ENCODE data around the gene SLC35A2.

SLC35A2 gene

GRCh38 chrX:48908600-48908999 lies 2.8 kb downstream of the SLC35A2 start:
- TF ChIP-seq CTCF (IDR thresholded peaks at IDR 0.05), result no peak
- no peak overlapping the region for H3K27ac Mint-ChIP-seq

GRCh38 chrX:48905090-48905790 lies 6.2 kb downstream of the SLC35A2 start:
- H3K27ac Mint-ChIP-seq, result no peak overlapping the region
- DNase-seq, result no peak
- H3K4me1 Mint-ChIP-seq, result peaks cover under 1% of the 10 kb centered on the region
- H3K9me3 Mint-ChIP-seq, result peaks cover 33% of the 10 kb centered on the region
- no peaks in the 10 kb centered on the region for H3K27me3 Mint-ChIP-seq (ENCODE audit: low read depth, poor library complexity)
- H3K36me3 Mint-ChIP-seq (ENCODE audit: low read depth), result peaks cover 34% of the 10 kb centered on the region
- no peak overlapping the region for H3K4me3 Mint-ChIP-seq
- TF ChIP-seq CTCF (IDR thresholded peaks at IDR 0.05), result no peak

More at GRCh38 chrX:48908600-48908999, 2.8 kb downstream of the SLC35A2 start:
- no peak for DNase-seq
- H3K36me3 Mint-ChIP-seq (ENCODE audit: low read depth), result peaks cover 13% of the 10 kb centered on the region
- no peak overlapping the region for H3K4me3 Mint-ChIP-seq
- peaks cover 27% of the 10 kb centered on the region for H3K9me3 Mint-ChIP-seq
- H3K4me1 Mint-ChIP-seq, result peaks cover 27% of the 10 kb centered on the region
- peaks cover 7% of the 10 kb centered on the region for H3K27me3 Mint-ChIP-seq (ENCODE audit: low read depth, poor library complexity)

- Mint-ChIP-seq H3K27ac (no peak overlapping the region), H3K9me3 (peaks cover 33% of the 10 kb centered on the region), H3K27me3 (ENCODE audit: low read depth, poor library complexity) (no peaks in the 10 kb centered on the region), H3K4me1 (no peaks in the 10 kb centered on the region), H3K36me3 (ENCODE audit: low read depth) (peaks cover 34% of the 10 kb centered on the region), H3K4me3 (no peak overlapping the region)
- no peak for TF ChIP-seq CTCF (IDR thresholded peaks at IDR 0.05)
- DNase-seq, result no peak
Observed at GRCh38 chrX:48904626-48905025, 6.8 kb downstream of the SLC35A2 start.

- no peak overlapping the region for H3K4me3 Mint-ChIP-seq
- H3K4me1 Mint-ChIP-seq, result no peaks in the 10 kb centered on the region
- DNase-seq, result no peak
- no peaks in the 10 kb centered on the region for H3K27me3 Mint-ChIP-seq (ENCODE audit: low read depth, poor library complexity)
- peaks cover 34% of the 10 kb centered on the region for H3K36me3 Mint-ChIP-seq (ENCODE audit: low read depth)
- H3K27ac Mint-ChIP-seq, result peak overlapping the region; percentile 77
- H3K9me3 Mint-ChIP-seq, result peaks cover 33% of the 10 kb centered on the region
- no peak for TF ChIP-seq CTCF (IDR thresholded peaks at IDR 0.05)
Observed at GRCh38 chrX:48904180-48904579, 7.3 kb downstream of the SLC35A2 start.

GRCh38 chrX:48903290-48903689 lies 8.2 kb downstream of the SLC35A2 start:
- Mint-ChIP-seq H3K27me3 (ENCODE audit: low read depth, poor library complexity) (no peaks in the 10 kb centered on the region), H3K4me3 (no peak overlapping the region), H3K9me3 (peaks cover 32% of the 10 kb centered on the region), H3K4me1 (peaks cover 3% of the 10 kb centered on the region), H3K27ac (no peak overlapping the region), H3K36me3 (ENCODE audit: low read depth) (peaks cover 29% of the 10 kb centered on the region)
- no peak for DNase-seq
- no peak for TF ChIP-seq CTCF (IDR thresholded peaks at IDR 0.05)

- H3K36me3 Mint-ChIP-seq (ENCODE audit: low read depth), result peaks cover 28% of the 10 kb centered on the region
- peaks cover 6% of the 10 kb centered on the region for H3K4me1 Mint-ChIP-seq
Observed at GRCh38 chrX:48902776-48903175, 8.7 kb downstream of the SLC35A2 start.

More at GRCh38 chrX:48902776-48903175, 8.7 kb downstream of the SLC35A2 start:
- Mint-ChIP-seq H3K27me3 (ENCODE audit: low read depth, poor library complexity) (peaks cover under 1% of the 10 kb centered on the region), H3K27ac (no peak overlapping the region), H3K9me3 (peaks cover 33% of the 10 kb centered on the region), H3K4me3 (no peak overlapping the region)
- DNase-seq, result no peak
- no peak for TF ChIP-seq CTCF (IDR thresholded peaks at IDR 0.05)
